CD14-positive monocyte (primary cell): ENCODE results near the gene RNF213. TPM values are rescaled to one million over a fixed set of nuclear protein-coding genes. Genes with fewer than 3 reads are reported as not detected.

Experiments used
- DNase-seq, 3 donors: peaks; one replicate each; pipeline ENCODE4 v3.0.0-alpha.2; 2011 to 2022
- H2AFZ ChIP-seq: 2 replicates; pipeline ENCODE4 v1.6.0; 2012; ENCODE audit warnings: mild to moderate bottlenecking, low read depth, low read length, inconsistent platforms; ENCODE audit not compliant: insufficient read depth, poor library complexity, severe bottlenecking
- H3K27ac ChIP-seq, 2 donors: 1 replicate in 1 of 2; 2 replicates in 1 of 2; pipeline ENCODE4 v1.5.1; 2012 to 2013; ENCODE audit warnings: low read length in 2 of 2, control low read depth in 1 of 2, inconsistent platforms in 1 of 2, low read depth in 1 of 2, mild to moderate bottlenecking in 1 of 2
- H3K27me3 ChIP-seq, 2 donors: one replicate each; pipeline versions ENCODE4 v1.6.0 to v1.6.1; 2011 to 2013; ENCODE audit warnings: low read length in 2 of 2; ENCODE audit not compliant: control insufficient read depth in 2 of 2, insufficient read depth in 2 of 2
- H3K36me3 ChIP-seq, 2 donors: replicated peaks in 1 of 2; 1 replicate in 1 of 2; 2 replicates in 1 of 2; pipeline versions ENCODE4 v1.5.1 to v1.6.1; 2012 to 2013; ENCODE audit warnings: low read length in 2 of 2, control low read depth in 1 of 2, inconsistent platforms in 1 of 2, mild to moderate bottlenecking in 1 of 2; ENCODE audit not compliant: insufficient read depth in 2 of 2, control insufficient read depth in 1 of 2
- H3K4me1 ChIP-seq, 2 donors: 1 replicate in 1 of 2; 2 replicates in 1 of 2; pipeline versions ENCODE4 v1.5.1 to v1.6.1; 2012 to 2013; ENCODE audit warnings: low read length in 2 of 2, control low read depth in 1 of 2, inconsistent platforms in 1 of 2, mild to moderate bottlenecking in 1 of 2, moderate library complexity in 1 of 2; ENCODE audit not compliant: insufficient read depth in 2 of 2, control insufficient read depth in 1 of 2
- H3K4me2 ChIP-seq: replicated peaks from 2 replicates; pipeline ENCODE3; 2012; ENCODE audit warnings: low read length, moderate library complexity, mild to moderate bottlenecking; ENCODE audit not compliant: poor library complexity, severe bottlenecking; ENCODE audit errors: extremely low read depth
- H3K4me3 ChIP-seq, 3 experiments: fragments of 200-600 bp in 1 of 3; sonication (generic) in 1 of 3; replicated peaks in 1 of 3; 1 replicate in 2 of 3; 2 replicates in 1 of 3; pipeline ENCODE4 v1.5.1; 2011 to 2013; ENCODE audit warnings: low read length in 3 of 3, mild to moderate bottlenecking in 3 of 3, control low read depth in 2 of 3, low read depth in 2 of 3, inconsistent platforms in 1 of 3, moderate library complexity in 1 of 3
- H3K79me2 ChIP-seq: 2 replicates; pipeline ENCODE4 v1.6.0; 2012; ENCODE audit warnings: mild to moderate bottlenecking, control low read depth, inconsistent platforms, low read length, moderate library complexity; ENCODE audit not compliant: insufficient read depth
- H3K9ac ChIP-seq: 2 replicates; pipeline ENCODE4 v1.6.0; 2017; ENCODE audit warnings: low read length, mild to moderate bottlenecking; ENCODE audit not compliant: insufficient read depth, poor library complexity, severe bottlenecking
- H3K9me3 ChIP-seq, 2 donors: replicated peaks in 1 of 2; 1 replicate in 1 of 2; 2 replicates in 1 of 2; pipeline versions ENCODE4 v1.5.1 to v1.6.1; 2012 to 2013; ENCODE audit warnings: low read length in 2 of 2, control low read depth in 1 of 2; ENCODE audit not compliant: control insufficient read depth in 1 of 2, insufficient read depth in 1 of 2
- H4K20me1 ChIP-seq: 2 replicates; pipeline ENCODE4 v1.6.0; 2012; ENCODE audit warnings: mild to moderate bottlenecking, low read length, control low read depth, moderate library complexity; ENCODE audit not compliant: insufficient read depth
- H3K27ac Mint-ChIP-seq, 7 donors: one replicate each; pipeline ENCODE4 v1.8.0; 2020; ENCODE audit warnings: mild to moderate bottlenecking in 7 of 7, mixed read lengths in 7 of 7, moderate library complexity in 6 of 7, inconsistent platforms in 2 of 7
- H3K27me3 Mint-ChIP-seq, 3 donors: one replicate each; pipeline ENCODE4 v1.8.0; 2021 to 2022; ENCODE audit warnings: low read depth in 3 of 3, mild to moderate bottlenecking in 3 of 3, mixed read lengths in 3 of 3, moderate library complexity in 3 of 3, inconsistent platforms in 1 of 3
- H3K36me3 Mint-ChIP-seq, 2 donors: one replicate each; pipeline ENCODE4 v1.8.0; 2020; ENCODE audit warnings: mixed read lengths in 2 of 2, inconsistent platforms in 1 of 2, mild to moderate bottlenecking in 1 of 2
- H3K4me1 Mint-ChIP-seq: one replicate; pipeline ENCODE4 v1.8.0; 2020; ENCODE audit warnings: mild to moderate bottlenecking, mixed read lengths
- H3K4me3 Mint-ChIP-seq, 2 donors: one replicate each; pipeline ENCODE4 v1.8.0; 2020; ENCODE audit warnings: mild to moderate bottlenecking in 2 of 2, mixed read lengths in 2 of 2, moderate library complexity in 1 of 2
- H3K9me3 Mint-ChIP-seq, 7 donors: one replicate each; pipeline ENCODE4 v1.8.0; 2020 to 2022; ENCODE audit warnings: mixed read lengths in 7 of 7, mild to moderate bottlenecking in 6 of 7, moderate library complexity in 6 of 7, inconsistent platforms in 2 of 7
- WGBS: methylation state at CpG from one replicate; pipeline ENCODE4 v1.1.5; 2013; ENCODE audit warnings: missing lambda C conversion rate; ENCODE audit not compliant: insufficient coverage; 5-methylcytosine and 5-hydroxymethylcytosine counted together
- intact Hi-C, 2 donors: fragments of 100-400 bp; cut with micrococcal nuclease; formaldehyde crosslinking; loops; one replicate each; pipeline versions ENCODE4 v1.15.0 to v1.15.1; 2023
- polyA plus RNA-seq, 3 donors: library from polyadenylated mRNA; depleted of rRNA in 1 of 3; unstranded in 2 of 3; stranded (reverse) in 1 of 3; fragments of 300-500 nt in 2 of 3; fragments of >200 nt in 1 of 3; fragmentation: Illumina TruSeq in 2 of 3; gene quantifications; 1 replicate in 2 of 3; 2 replicates in 1 of 3; pipeline ENCODE4 v1.2.3, GENCODE V29; 2012 to 2021
- TF ChIP-seq, protein P1 (sequence below): fragments of 200-600 bp; IDR thresholded peaks from one replicate; pipeline ENCODE4 v1.8.0; 2022; ENCODE audit warnings: antibody characterized with exemption, mild to moderate bottlenecking

The RNF213 gene
- polyA plus RNA-seq, 3 donors, result 10.3 to 196 (median 18.1) TPM

DNA sequence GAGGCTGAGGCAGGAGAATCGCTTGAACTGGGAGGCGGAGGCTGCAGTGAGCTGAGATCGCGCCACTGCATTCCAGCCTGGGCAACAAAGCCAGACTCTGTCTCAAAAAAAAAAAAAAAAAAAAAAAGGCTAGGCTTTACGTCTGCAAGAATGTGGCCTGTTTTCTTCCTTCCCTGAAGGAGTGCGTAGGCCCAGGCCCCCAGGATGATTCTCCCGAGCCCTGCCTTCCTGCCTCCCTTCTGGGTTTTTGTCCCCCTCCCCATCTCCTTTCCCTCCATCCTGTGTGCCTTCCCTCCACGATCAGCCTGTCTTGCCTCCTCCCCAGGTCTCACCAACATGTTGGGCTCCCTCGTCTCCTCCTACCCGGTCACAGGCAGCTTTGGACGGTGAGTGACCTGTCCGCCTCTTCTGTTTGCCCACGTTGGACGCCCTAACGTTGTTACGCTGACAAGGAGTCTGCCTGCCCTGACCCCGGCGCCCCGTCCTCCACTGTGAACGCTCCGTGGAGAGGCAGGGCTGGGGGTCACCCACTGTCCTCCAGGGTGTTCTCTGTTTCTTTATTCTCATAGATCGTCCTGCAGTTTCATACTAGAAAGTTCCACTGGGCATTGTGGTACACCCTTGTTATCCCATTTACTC, 15.7 kb upstream of the RNF213 start:
- WGBS, result 95% methylated on average over 18 of the region's 22 CpGs
- intact Hi-C loops, result no loop called here
- H3K4me3 ChIP-seq, result no peak overlapping the region
- H3K4me2 ChIP-seq, result no peak overlapping the region
- H3K27me3 ChIP-seq, result no peaks in the 10 kb centered on the region
- Mint-ChIP-seq H3K9me3 (peaks cover 0 to 2% (median 0%) of the 10 kb centered on the region in 7 donors), H3K4me1 (no peaks in the 10 kb centered on the region), H3K27ac (peak overlapping the region in 2 of 7 donors; percentile 4 to 50), H3K36me3 (peaks cover 8 to 23% of the 10 kb centered on the region in 2 donors), H3K4me3 (no peak overlapping the region), H3K27me3 (peaks cover 3 to 8% (median 7%) of the 10 kb centered on the region in 3 donors)
- H2AFZ ChIP-seq, result no peak overlapping the region
- TF ChIP-seq, protein P1, sequence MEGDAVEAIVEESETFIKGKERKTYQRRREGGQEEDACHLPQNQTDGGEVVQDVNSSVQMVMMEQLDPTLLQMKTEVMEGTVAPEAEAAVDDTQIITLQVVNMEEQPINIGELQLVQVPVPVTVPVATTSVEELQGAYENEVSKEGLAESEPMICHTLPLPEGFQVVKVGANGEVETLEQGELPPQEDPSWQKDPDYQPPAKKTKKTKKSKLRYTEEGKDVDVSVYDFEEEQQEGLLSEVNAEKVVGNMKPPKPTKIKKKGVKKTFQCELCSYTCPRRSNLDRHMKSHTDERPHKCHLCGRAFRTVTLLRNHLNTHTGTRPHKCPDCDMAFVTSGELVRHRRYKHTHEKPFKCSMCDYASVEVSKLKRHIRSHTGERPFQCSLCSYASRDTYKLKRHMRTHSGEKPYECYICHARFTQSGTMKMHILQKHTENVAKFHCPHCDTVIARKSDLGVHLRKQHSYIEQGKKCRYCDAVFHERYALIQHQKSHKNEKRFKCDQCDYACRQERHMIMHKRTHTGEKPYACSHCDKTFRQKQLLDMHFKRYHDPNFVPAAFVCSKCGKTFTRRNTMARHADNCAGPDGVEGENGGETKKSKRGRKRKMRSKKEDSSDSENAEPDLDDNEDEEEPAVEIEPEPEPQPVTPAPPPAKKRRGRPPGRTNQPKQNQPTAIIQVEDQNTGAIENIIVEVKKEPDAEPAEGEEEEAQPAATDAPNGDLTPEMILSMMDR, result no peak
- no peaks in the 10 kb centered on the region for H3K36me3 ChIP-seq
- no peak overlapping the region for H3K9ac ChIP-seq
- H4K20me1 ChIP-seq, result no peaks in the 10 kb centered on the region
- H3K4me1 ChIP-seq, result no peaks in the 10 kb centered on the region
- no peak for DNase-seq
- H3K9me3 ChIP-seq, result no peaks in the 10 kb centered on the region
- no peaks in the 10 kb centered on the region for H3K79me2 ChIP-seq
- H3K27ac ChIP-seq, result no peak overlapping the region

DNA sequence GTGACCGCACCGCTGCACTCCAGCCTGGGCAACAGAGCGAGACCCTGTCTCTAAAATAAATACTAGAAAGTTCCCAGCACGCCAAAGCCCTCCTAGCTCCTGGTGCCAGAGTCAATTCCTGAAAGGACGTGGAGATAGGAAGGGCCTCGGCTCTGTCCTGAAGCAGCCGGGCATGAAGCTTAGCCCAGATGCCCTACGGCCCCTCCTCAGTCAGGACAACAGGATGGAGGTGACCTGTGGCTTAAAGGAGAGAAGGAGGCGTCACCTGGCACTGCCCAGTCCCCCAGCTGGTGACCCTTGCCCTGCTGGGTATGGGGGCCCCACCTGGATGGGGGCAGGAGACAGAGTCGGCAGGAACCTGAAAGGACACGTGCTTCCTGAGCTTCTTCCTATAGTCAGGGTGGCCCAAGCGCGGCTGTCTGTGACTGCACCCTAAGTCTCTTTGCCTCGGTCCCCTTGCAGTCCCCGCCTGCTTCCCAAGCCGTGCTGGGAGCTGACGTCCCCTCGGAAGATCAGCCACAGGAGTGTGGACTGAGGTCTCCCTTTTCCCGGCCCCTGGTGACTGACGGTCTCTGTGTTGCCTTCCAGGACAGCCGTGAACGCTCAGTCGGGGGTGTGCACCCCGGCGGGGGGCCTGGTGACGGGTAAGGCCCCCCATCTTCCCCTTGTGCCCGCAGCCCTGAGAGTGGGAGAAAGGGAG, 14.9 kb upstream of the RNF213 start:
- H3K4me1 Mint-ChIP-seq, result no peaks in the 10 kb centered on the region
- no peak overlapping the region for H3K27ac ChIP-seq
- intact Hi-C loops, result no loop called here
- no peaks in the 10 kb centered on the region for H3K36me3 ChIP-seq
- H3K9me3 ChIP-seq, result no peaks in the 10 kb centered on the region
- H3K36me3 Mint-ChIP-seq, result peaks cover 8 to 23% of the 10 kb centered on the region in 2 donors
- H3K9me3 Mint-ChIP-seq, result peaks cover 0 to 2% (median 0%) of the 10 kb centered on the region in 7 donors
- H3K4me3 ChIP-seq, result no peak overlapping the region
- H3K9ac ChIP-seq, result no peak overlapping the region
- H4K20me1 ChIP-seq, result no peaks in the 10 kb centered on the region
- DNase-seq, result no peak
- H3K79me2 ChIP-seq, result no peaks in the 10 kb centered on the region
- peak overlapping the region in 1 of 7 donors; percentile 50 for H3K27ac Mint-ChIP-seq
- H3K4me1 ChIP-seq, result no peaks in the 10 kb centered on the region
- H3K27me3 ChIP-seq, result no peaks in the 10 kb centered on the region
- TF ChIP-seq, protein P1, result no peak
- H3K4me2 ChIP-seq, result no peak overlapping the region
- H2AFZ ChIP-seq, result no peak overlapping the region
- H3K4me3 Mint-ChIP-seq, result no peak overlapping the region
- 96% methylated on average over 17 of the region's 27 CpGs for WGBS
- peaks cover 3 to 8% (median 7%) of the 10 kb centered on the region in 3 donors for H3K27me3 Mint-ChIP-seq
